Activated CD8-positive, alpha-beta memory T cell treated with anti-CD3 and anti-CD28 coated beads, Interleukin-2, amount 50 U/mL, for 1 hour (primary cell): Measurements from ENCODE around the gene SF3B3.
"Not testable (repeated sequence)": the region's sequence is repeated elsewhere in the genome, so short reads cannot be mapped to it uniquely, and the experiment has no call there.

Experiments
- DNase-seq: peaks from one replicate; pipeline ENCODE4 v3.0.0-alpha.2; 2020; ENCODE audit errors: extremely low read depth

SF3B3 gene

DNA sequence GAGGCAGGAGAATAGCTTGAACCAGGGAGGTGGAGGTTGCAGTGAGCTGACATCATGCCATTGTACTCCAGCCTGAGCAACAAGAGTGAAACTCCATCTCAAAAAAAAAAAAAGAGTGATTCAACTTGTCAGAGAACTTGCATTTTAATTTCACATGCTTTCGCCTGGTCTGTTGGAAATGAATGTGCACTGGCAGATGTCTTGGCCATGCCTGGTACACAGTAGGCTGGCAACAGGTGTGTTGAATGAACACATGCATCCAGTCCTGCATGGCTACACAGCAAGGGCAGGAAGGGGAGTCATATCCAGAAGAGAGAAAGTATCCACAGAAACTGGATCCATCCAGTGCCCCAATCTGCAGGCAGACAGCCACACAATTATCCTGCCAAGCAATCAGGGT lies 11.8 kb upstream of the SF3B3 start:
- DNase-seq: no peak

DNA sequence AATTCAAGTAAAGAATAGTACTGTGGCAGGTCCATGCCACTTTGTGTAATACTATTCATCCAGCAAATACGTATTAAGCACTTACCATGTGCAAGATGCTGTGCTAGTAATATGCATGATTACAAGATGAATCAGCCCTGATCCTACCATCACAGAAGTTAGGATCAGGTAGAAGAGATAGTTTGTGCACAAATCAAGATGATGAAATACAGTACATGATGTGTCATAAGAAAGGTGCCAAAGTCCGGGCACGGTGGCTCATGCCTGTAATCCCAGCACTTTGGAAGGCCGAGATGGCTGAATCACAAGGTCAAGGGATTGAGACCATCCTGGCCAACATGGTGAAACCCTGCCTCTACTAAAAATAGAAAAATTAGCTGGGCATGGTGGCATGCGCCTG lies 11.2 kb upstream of the SF3B3 start:
- DNase-seq: no peak

DNA sequence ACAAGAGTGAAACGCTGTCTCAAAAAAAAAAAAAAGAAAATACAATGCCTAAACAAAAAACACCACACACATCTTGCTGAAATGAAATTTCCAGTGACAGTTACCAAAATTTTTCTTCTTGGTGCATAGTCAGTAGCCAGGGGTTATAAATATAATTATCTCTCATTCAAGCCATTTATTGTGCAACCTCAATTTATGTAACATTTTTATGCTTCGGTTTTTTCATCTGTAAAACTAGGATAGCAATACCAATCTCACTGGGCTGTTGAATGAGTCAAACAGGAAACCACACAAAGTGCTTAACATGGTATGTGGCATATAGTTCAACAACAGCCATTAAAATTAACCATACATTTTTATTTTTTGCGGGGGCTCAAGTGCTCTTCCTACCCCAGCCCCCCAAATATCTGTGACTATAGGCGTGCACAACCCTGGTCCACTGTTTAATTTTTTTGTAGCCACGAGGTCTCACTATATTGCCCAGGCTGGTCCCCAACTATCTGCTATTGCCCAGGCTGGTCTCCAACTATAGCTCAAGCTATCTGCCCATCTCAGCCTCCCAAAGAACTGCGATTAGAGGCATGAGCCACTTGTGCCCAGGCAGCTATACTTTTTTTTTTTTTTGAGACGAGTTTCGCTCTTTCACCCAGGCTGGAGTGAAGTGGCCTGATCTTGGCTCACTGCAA lies 2.9 kb upstream of the SF3B3 start:
- no peak for DNase-seq

DNA sequence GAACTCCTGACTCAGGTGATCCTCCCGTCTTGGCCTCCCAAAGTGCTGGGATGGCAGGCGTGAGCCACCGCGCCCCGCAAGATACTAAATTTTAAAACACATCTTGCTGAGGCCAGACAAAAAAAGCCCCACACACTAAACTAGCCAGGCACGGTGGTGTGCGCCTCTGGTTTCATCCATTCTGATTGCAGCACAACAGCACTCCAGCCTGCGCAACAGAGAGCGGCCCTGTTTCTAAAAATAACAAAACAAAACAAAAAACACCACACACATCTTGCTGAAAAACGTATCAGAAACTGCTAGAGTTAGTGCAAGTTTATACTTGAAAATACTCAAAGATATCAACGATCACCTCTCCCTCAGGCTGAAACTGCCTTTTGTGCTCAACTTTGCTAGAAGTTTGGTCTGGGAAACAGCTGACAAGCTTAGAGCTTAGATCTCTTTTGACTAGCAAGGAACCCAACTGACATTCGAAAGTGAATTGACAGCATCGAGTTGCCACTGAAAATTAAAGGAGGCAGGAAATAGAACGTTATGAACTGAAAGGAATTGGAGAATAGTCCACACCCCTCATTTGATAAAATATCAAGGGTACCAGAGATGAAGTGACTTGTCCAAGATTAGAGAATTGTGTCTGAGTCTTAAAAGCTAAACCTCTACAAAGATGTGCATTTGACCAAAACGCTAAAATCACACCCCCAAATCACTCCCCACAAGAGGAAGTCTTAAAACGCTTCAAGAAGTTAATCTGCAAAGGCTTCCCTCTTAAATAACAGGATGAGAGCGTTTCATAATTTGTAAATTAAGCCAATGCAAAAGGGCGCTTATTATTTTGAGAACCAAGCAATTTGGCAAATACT lies 1.2 kb upstream of the SF3B3 start:
- no peak for DNase-seq

DNA sequence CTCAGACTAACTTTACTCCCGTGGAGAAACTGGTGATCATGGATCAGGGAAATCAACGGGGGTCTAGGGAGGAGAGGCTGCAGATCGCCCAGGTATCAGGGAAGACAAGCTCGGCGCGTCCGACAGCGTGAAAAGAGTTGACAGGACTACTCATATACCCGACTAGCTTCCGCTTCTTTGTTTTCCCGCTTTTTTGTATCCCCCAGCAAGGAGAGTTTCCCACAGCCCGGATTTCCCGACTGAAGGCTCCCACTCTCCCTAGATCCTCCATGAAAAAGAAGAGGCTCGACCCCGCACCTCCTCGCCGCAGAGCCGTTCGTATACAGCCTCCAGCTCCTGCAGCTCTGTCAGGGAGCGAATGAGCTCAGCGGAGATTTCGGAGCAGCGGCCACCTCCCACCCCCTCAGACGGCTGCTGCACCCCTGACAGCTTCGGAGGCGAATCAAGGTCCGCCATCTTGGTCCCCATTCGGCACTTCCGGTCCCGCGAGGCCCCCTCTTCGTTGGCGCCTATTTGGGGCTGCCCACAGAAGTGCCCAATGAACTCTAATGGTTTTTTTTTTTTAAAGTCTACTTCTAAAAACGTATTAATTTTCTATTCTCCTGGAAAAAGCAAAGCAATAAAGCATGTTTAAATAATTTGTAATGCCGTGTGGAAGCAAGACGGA lies 407 bp upstream of the SF3B3 start, which contains the start of gene COG4:
COG4 (minus strand) TSS at position 479 of the 667 bp plus-strand sequence; CDS start at position 468, 11 bp downstream.
- DNase-seq: peak; percentile 77

DNA sequence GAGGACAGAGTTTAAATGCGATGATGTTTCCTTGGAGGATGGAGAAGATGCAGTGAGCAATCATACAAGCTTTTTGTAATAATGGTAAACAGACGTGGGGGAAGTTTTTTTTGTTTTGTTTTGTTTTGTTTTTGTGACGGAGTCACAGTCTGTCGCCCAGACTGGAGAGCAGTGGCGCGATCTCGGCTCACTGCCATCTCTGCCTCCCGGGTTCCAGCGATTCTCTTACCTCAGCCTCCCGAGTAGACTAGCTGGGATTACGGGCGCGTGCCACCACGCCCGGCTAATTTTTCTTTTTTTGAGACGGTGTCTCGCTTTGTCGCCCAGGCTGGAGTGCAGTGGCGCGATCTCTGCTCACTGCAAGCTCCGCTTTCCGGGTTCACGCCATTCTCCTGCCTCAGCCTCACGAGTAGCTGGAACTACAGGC lies 796 bp downstream of the SF3B3 start:
- not testable (repeated sequence) for DNase-seq

DNA sequence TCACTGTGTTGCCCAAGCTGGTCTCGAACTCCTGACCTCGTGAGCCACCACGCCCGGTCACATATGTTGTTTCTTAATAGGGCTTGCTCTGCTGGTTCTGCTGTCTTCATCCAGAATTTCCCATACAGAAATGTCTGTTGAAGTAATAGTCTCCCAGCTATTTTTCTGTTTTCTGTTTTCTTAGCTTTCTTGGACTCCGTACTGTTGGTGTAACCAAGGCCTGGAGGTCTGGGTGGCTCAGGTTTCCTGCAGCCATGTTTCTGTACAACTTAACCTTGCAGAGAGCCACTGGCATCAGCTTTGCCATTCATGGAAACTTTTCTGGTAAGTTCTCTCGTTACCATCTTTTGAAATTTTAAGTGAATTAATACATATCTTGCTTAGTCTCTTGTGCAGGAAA lies 2.8 kb downstream of the SF3B3 start:
- no peak for DNase-seq

DNA sequence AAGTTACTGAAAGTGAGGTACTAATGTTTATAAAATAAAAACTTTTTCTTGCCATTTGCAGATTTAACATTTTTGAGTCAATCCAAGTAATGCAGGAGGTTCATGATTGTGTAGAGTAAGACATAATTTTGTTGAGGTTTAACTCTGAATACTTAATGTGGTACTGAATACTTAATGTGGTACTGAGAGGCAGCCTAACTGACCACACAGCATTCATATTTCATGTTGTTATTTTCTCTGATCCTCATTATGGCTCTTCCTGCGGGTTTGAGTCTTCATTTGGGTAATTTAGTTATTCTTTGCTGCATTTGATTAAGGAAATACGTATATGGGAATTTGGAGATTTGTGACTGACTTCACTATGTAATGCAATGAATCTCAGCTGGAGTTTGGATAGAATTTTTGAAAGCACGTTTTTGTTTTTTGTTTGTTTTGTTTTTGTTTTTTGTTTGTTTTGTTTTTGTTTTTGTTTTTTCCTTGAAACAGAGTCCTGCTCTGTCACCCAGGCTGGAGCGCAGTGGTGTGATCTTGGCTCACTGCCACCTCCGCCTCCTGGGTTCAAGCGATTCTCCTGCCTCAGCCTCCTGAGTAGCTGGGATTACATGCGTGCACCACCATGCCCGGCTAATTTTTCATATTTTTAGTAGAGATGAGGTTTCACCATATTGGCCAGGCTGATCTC lies 3.8 kb downstream of the SF3B3 start:
- DNase-seq: no peak

DNA sequence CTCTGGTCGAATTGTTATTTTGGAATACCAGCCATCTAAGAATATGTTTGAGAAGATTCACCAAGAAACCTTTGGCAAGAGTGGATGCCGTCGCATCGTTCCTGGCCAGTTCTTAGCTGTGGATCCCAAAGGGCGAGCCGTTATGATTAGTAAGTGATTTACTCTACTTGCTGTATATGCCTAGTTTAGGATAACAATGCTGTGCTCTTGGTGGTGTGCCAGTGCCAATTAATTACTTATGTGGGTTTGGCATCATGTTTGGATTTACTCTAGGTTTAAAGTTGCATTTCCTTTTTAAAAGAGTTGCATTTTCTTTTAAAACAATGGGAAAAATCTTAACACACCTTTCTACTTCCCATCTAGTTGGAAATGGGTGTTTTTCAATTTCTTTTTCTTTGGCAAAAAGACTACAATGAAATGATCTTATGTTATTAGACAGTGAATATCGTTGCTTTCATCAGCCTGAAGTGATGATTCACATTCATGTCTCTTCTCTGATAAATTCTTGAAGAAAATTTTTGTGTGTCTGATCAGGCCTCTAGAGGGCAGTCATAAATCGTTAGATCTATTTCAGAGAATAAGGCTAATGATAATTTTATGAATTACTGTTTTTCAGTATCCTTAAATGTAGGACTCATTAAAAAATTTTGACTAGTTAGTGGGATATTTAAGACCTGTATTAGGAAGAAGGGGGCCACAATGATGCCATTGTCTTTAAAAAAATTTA lies 5.6 kb downstream of the SF3B3 start:
- DNase-seq: no peak

DNA sequence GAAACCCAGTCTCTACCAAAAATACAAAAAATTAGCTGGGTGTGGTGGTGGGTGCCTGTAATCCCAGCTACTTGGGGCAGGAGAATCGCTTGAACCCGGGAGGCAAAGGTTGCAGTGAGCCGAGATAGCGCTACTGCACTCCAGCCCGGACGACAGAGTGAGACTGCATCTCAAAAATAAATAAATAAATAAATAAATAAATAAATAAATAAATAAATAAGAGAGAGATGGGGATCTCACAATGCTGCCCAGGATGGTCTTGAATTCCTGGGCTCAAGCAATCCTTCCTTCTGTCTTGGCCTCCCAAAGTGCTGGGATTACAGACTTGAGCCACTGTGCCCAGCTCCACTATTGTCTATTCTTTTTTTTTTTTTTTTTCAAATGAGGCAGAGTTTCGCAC lies 6.3 kb downstream of the SF3B3 start:
- DNase-seq: not testable (repeated sequence)

DNA sequence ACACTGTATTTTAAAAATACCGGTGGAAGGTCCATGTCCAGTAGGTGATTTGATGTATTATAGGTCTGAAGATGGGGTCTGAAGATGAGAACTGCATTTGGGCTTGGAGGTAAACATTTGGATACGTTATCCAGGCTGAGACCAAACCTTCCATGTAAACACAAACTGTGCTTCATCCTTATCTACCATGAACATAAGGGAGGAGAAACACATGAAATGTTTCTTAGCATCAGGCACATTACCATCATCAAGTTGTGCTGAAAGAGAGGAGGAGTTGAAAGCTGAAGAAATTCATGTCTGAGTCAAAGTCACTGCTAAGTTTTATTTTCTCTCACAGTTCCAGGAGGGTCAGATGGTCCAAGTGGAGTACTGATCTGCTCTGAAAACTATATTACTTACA lies 11.4 kb downstream of the SF3B3 start:
- DNase-seq: no peak

DNA sequence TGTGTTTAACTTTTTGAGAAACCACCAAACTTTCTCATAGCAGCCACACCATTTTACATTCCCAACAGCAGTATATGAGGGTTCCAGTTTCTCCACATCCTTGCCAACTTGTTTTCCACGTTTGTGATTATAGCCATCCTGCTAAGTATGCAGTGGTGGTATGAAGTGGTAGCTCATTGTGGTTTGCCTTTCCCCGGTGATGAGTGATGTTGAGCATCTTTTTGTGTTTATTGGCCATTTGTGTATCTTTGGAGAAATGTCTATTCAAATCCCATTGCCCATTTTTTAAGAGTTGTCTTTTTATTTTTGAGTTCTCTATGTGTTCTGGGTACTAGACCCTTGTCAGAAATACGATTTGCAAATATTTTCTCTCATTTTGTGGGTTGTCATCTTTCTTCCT lies 17.4 kb downstream of the SF3B3 start:
- no peak for DNase-seq

DNA sequence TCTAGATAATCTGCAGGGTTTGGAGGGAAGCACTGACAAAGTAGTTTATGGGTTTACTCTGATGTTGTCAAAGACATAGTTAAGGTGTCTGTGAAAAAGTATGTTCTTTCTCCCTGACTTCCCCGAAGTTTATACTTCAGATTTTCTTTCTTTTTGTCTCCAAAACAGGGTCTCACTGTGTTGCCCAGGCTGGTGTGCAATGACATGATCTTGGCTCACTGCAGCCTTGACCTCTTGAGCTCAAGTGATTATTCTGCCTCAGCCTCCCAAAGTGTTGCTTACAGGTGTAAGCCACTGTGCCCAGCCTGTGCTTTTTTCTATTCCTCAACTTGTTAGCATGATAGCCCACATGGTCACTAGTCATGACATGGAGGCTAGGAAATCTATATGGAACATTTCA lies 20.9 kb downstream of the SF3B3 start:
- DNase-seq: no peak

DNA sequence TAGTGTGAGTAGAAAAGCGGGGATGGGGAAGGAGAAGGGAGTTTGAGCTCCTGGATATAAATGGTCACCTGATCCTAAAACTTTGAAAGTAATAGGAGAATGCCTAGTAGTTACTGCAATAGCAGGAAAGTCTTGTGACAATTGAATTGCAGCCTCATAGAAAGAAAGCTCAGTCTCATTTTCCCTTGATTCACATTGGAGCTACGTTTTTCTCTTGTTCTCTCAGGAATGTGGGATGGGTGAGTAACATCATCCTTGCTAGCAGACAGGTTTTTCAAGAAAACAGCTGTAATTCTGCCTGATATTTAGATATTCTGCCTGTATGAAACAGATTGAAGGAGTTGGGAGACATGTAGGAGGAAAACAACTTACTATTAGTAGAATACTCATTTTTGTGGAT lies 25.3 kb downstream of the SF3B3 start:
- no peak for DNase-seq

DNA sequence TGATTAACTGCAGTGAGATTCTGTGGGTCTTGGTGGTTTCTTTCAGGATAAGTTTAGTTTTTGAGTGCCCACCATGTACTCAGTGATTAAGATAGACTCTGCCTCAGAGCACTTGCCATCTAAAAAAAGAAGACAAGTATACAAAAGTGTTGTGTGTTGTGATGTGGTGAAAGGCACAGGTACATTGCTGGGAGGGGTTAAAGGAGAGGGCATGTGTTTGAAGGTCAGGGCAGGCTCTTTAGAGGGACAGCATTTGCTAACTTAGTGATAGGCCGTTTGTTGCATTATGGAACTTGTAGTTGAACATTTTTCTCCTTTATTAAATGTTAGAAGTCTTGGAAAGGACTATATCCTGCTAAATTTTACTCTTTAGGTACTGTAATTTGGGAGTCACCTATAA lies 26.5 kb downstream of the SF3B3 start:
- no peak for DNase-seq

DNA sequence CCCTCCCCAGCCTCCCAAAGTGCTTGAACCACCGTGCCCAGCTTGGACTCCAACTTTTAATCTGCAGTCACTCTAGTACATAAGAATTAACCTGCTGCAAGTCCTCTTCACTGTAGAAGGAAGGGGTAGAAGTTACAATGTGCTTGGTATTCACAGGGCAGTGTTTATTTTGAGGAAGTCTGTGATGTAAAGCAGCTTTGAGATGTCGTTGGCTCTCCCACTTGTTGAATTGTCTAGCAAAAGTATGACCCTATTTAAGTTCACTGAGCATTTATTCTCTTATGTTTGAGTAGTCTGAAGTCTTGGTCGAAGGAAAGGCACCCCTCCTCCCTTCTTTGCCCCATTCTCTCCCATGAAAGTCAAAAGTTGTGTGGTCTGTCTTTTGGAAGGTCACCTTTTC lies 28.2 kb downstream of the SF3B3 start:
- DNase-seq: no peak

DNA sequence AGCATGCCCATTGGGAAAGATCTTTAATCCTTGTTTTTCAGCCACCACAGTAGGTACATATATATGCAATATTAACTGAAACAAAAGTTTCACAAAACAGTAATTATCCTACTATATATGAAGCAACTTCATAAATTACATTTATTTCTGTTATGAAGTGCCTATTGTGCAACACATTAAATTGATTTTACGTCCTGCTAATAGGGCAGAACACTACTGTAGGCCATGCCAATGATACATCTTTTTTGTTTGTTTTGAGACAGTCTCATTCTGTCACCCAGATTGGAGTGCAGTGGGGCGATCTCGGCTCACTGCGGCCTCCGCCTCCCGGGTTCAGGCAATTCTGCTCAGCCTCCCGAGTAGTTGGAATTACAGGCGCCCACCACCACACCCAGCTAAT lies 29.1 kb downstream of the SF3B3 start:
- no peak for DNase-seq

DNA sequence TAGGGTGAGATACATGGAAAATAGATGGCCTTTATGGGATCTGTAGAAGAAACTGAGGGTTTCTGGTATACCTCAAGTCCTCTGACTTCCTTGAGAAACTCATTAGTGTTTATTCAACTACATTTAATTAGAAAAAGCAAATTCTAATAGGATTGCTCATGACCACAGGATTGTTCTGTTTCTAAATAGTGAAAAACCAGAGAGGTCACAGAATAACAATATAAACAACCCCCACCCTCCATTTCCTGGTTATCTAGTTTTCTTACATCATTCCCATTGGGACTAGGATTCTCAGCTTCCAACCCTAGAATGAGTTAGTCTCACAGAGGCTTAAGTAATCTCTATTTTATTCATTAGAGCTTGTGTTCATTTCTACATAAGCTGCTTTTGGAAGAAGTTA lies 30.0 kb downstream of the SF3B3 start:
- DNase-seq: no peak

DNA sequence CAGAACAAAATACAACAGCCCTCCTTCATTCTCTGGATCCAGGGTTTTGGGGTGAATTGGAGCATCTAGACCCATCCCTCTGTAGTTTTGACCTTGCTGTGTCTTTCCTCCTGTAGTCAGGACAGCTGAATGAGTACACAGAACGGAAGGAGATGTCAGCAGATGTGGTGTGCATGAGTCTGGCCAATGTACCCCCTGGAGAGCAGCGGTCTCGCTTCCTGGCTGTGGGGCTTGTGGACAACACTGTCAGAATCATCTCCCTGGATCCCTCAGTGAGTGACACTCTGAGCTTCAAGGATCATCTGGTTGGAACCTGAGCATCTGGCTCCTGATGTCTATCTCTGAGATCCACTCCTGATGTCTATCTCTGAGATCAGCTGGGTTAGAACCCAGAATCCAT lies 32.4 kb downstream of the SF3B3 start:
- DNase-seq: no peak

DNA sequence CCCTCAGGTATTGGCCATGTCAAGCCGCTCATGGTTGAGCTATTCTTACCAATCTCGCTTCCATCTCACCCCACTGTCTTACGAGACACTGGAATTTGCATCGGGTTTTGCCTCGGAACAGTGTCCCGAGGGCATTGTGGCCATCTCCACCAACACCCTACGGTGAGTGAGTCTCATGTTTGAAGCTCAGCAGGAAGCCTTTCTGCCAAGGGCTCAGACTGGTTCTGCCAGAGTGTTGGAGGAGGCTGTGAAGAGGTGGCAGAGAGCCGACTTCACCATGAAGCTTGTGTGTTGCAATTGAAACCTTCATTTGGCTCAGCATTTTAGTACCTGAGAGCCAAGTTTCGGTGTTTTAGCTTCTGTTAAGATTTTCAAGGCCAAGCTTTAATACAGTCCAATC lies 38.0 kb downstream of the SF3B3 start:
- no peak for DNase-seq

DNA sequence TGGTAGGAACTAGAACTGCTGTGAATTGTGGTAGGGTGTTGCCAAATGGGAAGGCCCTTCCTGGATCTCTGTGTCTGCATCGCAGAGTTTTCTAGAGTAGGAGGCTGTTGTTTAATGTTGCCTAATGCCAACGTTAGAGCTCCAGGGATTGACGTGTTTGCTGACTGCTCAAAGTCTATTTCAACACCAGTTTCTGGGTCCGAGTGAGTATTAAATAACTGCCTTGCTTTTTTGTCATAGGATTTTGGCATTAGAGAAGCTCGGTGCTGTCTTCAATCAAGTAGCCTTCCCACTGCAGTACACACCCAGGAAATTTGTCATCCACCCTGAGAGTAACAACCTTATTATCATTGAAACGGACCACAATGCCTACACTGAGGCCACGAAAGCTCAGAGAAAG lies 40.0 kb downstream of the SF3B3 start:
- no peak for DNase-seq
